PC-3 (cell line): ENCODE results near the gene DYSF. TPM values are rescaled to one million over a fixed set of nuclear protein-coding genes. Genes with fewer than 3 reads are reported as not detected.

Experiments used
- ATAC-seq: fragments of 200-7000 bp; cut with Tn5 transposase; 2 replicates; pipeline ENCODE4 v1.9.1; 2020; ENCODE audit warnings: mild to moderate bottlenecking, moderate library complexity
- BruUV-seq: library from RNA; stranded (reverse); fragments of 400-500 nt; replicated peaks from 2 replicates; lab custom pipeline; 2021; lab: Mats Ljungman, UMichigan
- CTCF ChIA-PET: fragments of 300-600 bp; sonication (Branson Sonifier 250); formaldehyde crosslinking; loops from one replicate; lab custom pipeline; 2022; ENCODE audit warnings: antibody characterized with exemption; lab: Charles Lee
- POLR2A ChIA-PET: fragments of 300-600 bp; sonication (Branson Sonifier 250); formaldehyde crosslinking; loops from one replicate; lab custom pipeline; 2022; ENCODE audit warnings: antibody characterized with exemption; ENCODE audit not compliant: unreplicated experiment; lab: Charles Lee
- DNase-seq: peaks from one replicate; pipeline ENCODE4 v3.0.0-alpha.2; 2015
- H2AFZ ChIP-seq: fragments of 300-600 bp; sonication (generic); 2 replicates; pipeline ENCODE4 v1.6.0; 2016; ENCODE audit warnings: antibody characterized with exemption, low read length
- H3F3A ChIP-seq: fragments of 300-600 bp; sonication (generic); one replicate; pipeline ENCODE4 v1.6.0; 2017; ENCODE audit warnings: antibody characterized with exemption, low read length, control low read depth, mild to moderate bottlenecking; ENCODE audit not compliant: unreplicated experiment
- H3K27ac ChIP-seq: fragments of 300-600 bp; sonication (generic); 2 replicates; pipeline ENCODE4 v1.5.1; 2016; ENCODE audit warnings: mild to moderate bottlenecking, low read length
- H3K27me3 ChIP-seq: fragments of 300-600 bp; sonication (generic); 2 replicates; pipeline ENCODE4 v1.6.1; 2016; ENCODE audit warnings: low read length, mixed read lengths
- H3K36me3 ChIP-seq: fragments of 300-600 bp; sonication (generic); 2 replicates; pipeline ENCODE4 v1.6.1; 2016; ENCODE audit warnings: low read depth, mixed run types, low read length, mixed read lengths
- H3K4me1 ChIP-seq: fragments of 300-600 bp; sonication (generic); 2 replicates; pipeline ENCODE4 v1.5.1; 2016; ENCODE audit warnings: low read length; ENCODE audit not compliant: insufficient read depth
- H3K4me2 ChIP-seq: fragments of 300-600 bp; sonication (generic); 2 replicates; pipeline ENCODE4 v1.6.0; 2016; ENCODE audit warnings: low read length
- H3K4me3 ChIP-seq: fragments of 300-600 bp; sonication (generic); 2 replicates; pipeline ENCODE4 v1.5.1; 2016; ENCODE audit warnings: mild to moderate bottlenecking, low read length, mixed read lengths
- H3K79me2 ChIP-seq: fragments of 300-600 bp; sonication (generic); 2 replicates; pipeline ENCODE4 v1.6.1; 2017; ENCODE audit warnings: low read length, mixed read lengths
- H3K9ac ChIP-seq: fragments of 300-600 bp; sonication (generic); 2 replicates; pipeline ENCODE4 v1.6.0; 2016; ENCODE audit warnings: mild to moderate bottlenecking, low read length
- H3K9me2 ChIP-seq: fragments of 300-600 bp; sonication (generic); replicated peaks from 2 replicates; pipeline ENCODE4 v1.6.1; 2016; ENCODE audit warnings: mixed run types, low read length, mixed read lengths
- H3K9me3 ChIP-seq: fragments of 300-600 bp; sonication (generic); 2 replicates; pipeline ENCODE4 v1.6.1; 2016; ENCODE audit warnings: low read length, mixed read lengths
- H4K20me1 ChIP-seq: fragments of 300-600 bp; sonication (generic); 2 replicates; pipeline ENCODE4 v1.6.1; 2016; ENCODE audit warnings: low read length, mixed read lengths
- CTCF ChIP-seq: fragments of 300-600 bp; sonication (generic); conservative IDR thresholded peaks from 2 replicates; pipeline ENCODE4 v1.5.1; 2017; ENCODE audit warnings: antibody characterized with exemption, low read depth, mild to moderate bottlenecking, low read length
- EZH2 ChIP-seq: fragments of 300-600 bp; sonication (generic); IDR thresholded peaks from one replicate; pipeline ENCODE4 v1.6.1; 2017; ENCODE audit warnings: antibody characterized with exemption, mild to moderate bottlenecking, low read length; ENCODE audit not compliant: unreplicated experiment
- EZH2phosphoT487 ChIP-seq: fragments of 300-600 bp; sonication (generic); IDR thresholded peaks from 2 replicates; pipeline ENCODE4 v1.6.1; 2018; ENCODE audit warnings: mild to moderate bottlenecking, antibody characterized with exemption, low read length, borderline replicate concordance
- intact Hi-C: fragments of 100-400 bp; cut with micrococcal nuclease; formaldehyde crosslinking; loops from 2 replicates; pipeline ENCODE4 v1.9.0; 2023
- total RNA-seq: library from RNA; depleted of rRNA; stranded (reverse); fragments of >200 nt; gene quantifications from 2 replicates; pipeline ENCODE4 v1.2.3, GENCODE V29; 2014

Gene DYSF
- total RNA-seq, 1 experiment from 2014 or later = 13.0 TPM

- no peak for DNase-seq
- intact Hi-C loops = no loop called here
- no TSS peak for BruUV-seq
- Histone ChIP-seq H3K4me2 (no peak overlapping the region), H3K9me2 (no peaks in the 10 kb centered on the region), H3K36me3 (no peaks in the 10 kb centered on the region), H3K4me1 (no peaks in the 10 kb centered on the region), H3K27ac (no peak overlapping the region), H3K4me3 (no peak overlapping the region), H4K20me1 (no peaks in the 10 kb centered on the region), H3K9ac (no peak overlapping the region), H3F3A (no peaks in the 10 kb centered on the region), H3K79me2 (no peaks in the 10 kb centered on the region), H2AFZ (no peak overlapping the region), H3K9me3 (no peaks in the 10 kb centered on the region), H3K27me3 (no peaks in the 10 kb centered on the region)
- no peak for ATAC-seq
- ChIA-PET CTCF (no interaction called here), POLR2A (no interaction called here)
- TF ChIP-seq EZH2phosphoT487 = no peak
- no peak for TF ChIP-seq EZH2
- no peak for TF ChIP-seq CTCF
These were observed 231.9 kb downstream of the DYSF start for GRCh38 chr2:71685073-71685848.

- no peaks in the 10 kb centered on the region for H3K27me3 ChIP-seq
- no peaks in the 10 kb centered on the region for H3K79me2 ChIP-seq
- H3K4me3 ChIP-seq = no peak overlapping the region
- intact Hi-C loops = no loop called here
- CTCF ChIA-PET = no interaction called here
- H3K9ac ChIP-seq = no peak overlapping the region
- H2AFZ ChIP-seq = no peak overlapping the region
- H3K4me1 ChIP-seq = no peaks in the 10 kb centered on the region
- no peaks in the 10 kb centered on the region for H3K9me2 ChIP-seq
- ATAC-seq (no peak), DNase-seq (no peak)
- no peak overlapping the region for H3K4me2 ChIP-seq
- H3F3A ChIP-seq = no peaks in the 10 kb centered on the region
- POLR2A ChIA-PET = no interaction called here
- no peaks in the 10 kb centered on the region for H4K20me1 ChIP-seq
- TF ChIP-seq EZH2phosphoT487 = no peak
- TF ChIP-seq CTCF = no peak
- no peak for TF ChIP-seq EZH2
- H3K36me3 ChIP-seq = no peaks in the 10 kb centered on the region
- H3K9me3 ChIP-seq = no peaks in the 10 kb centered on the region
- BruUV-seq = no TSS peak
- H3K27ac ChIP-seq = no peak overlapping the region
These were observed 232.7 kb downstream of the DYSF start for GRCh38 chr2:71685941-71686611.

DNA sequence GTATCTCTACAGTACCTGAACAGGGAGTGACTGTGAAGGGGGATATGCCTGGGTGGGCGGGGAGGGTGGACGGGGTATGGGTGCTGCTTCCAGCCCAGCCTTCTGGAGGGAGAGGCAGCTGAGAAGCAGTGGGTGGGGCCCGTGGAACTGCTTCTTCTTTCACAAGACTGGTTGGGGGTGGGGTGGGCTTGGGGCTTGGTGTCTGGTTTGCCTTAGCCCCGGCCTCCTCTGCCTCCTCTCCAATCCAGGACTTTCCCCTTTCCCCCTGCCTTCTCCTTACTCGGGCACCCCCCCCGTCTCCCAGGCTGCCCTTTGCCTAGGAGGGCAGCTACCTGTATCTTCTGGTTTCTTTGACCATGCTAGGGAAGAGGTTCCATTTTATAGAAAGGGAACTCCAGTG, 233.4 kb downstream of the DYSF start:
- Histone ChIP-seq H2AFZ (no peak overlapping the region), H3K27me3 (no peaks in the 10 kb centered on the region), H3K4me2 (no peak overlapping the region), H3K9me3 (no peaks in the 10 kb centered on the region), H3K4me1 (no peaks in the 10 kb centered on the region), H4K20me1 (no peaks in the 10 kb centered on the region), H3F3A (no peaks in the 10 kb centered on the region), H3K27ac (no peak overlapping the region), H3K36me3 (no peaks in the 10 kb centered on the region), H3K9ac (no peak overlapping the region), H3K79me2 (no peaks in the 10 kb centered on the region), H3K9me2 (no peaks in the 10 kb centered on the region), H3K4me3 (no peak overlapping the region)
- ChIA-PET CTCF (no interaction called here), POLR2A (no interaction called here)
- no TSS peak for BruUV-seq
- ATAC-seq (no peak), DNase-seq (no peak)
- intact Hi-C loops = no loop called here
- no peak for TF ChIP-seq CTCF
- TF ChIP-seq EZH2 = no peak
